ENCODE data around the gene GPN2.
"Not testable (repeated sequence)": the region's sequence is repeated elsewhere in the genome, so short reads cannot be mapped to it uniquely, and the experiment has no call there.

The GPN2 gene

DNA sequence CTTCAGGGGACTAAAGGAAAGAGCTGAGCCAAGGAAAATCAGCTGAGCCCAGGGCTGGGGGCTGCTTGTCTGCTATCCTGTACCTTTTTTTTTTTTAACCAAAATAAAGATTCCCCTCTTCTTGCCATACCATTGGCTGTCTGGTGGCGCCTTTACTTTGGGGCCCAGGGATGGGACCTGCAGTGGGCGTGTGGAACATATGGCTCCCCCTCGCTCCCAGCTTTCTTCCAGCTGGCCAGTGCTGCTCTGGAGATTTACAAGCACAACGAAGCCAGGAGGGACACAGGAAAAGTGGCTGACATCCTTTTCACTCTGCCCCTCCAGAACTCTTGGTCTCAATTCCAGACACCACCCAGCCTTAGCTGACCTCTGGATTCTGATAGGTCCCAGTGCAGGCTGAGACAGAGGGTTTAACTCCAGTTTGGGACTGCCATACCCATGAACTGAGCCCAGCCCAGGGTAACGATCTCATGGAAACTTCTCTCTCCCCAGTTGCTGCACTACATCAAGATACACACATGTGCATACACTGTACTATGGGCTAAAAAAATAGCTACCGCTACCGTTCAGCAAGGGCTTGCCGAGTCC lies 32.5 kb downstream of the GPN2 start:
- DNase-seq (ENCODE audit: low spot score): no peak

DNA sequence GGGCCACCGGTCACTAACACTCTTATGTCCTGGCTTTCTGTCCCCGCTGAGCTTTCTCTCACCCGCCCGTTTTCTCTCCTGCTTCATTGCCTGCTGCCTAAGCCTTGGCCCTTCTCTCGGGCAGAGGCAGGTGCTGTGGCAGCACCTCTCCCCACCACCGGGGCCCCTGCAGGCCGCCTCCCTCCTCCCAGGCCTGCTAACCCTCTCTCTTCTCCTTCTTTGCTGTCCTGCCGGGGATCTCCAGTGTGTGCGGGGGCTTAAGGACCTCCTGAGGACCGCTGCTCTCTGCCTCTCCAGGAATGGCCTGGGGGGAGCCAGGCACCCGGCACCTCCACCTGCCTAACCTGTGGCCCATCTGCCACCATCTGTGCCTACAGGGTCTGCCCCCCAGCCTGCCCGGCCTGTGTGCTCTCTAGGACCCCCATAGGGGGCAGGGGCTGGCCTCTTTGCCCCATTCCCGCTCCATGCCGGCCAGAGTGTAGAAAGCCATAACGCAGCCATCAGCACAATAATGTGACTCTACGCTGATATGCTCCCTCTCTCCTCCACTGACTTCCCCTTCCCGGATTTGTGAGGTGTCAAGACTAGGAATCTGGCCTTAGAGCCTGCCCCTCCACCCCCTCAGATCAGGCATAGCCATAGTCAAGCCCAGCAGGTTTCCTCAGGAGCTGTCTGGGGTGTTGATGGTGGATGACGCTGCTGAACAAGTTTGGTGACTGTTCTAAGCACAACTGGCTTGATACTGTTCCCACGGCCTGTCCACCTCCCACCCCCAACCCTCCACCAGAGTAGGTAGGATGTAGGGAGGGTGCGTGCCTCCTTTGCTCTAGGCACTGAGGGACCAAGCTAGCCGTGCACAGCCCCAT lies 33.2 kb downstream of the GPN2 start:
- DNase-seq (ENCODE audit: low spot score): no peak

- no peak for DNase-seq (ENCODE audit: low spot score)
Observed at GRCh38 chr1:26856181-26856580, 33.9 kb downstream of the GPN2 start.

GRCh38 chr1:26855636-26856035 lies 34.4 kb downstream of the GPN2 start:
- no peak for DNase-seq (ENCODE audit: low spot score)

DNA sequence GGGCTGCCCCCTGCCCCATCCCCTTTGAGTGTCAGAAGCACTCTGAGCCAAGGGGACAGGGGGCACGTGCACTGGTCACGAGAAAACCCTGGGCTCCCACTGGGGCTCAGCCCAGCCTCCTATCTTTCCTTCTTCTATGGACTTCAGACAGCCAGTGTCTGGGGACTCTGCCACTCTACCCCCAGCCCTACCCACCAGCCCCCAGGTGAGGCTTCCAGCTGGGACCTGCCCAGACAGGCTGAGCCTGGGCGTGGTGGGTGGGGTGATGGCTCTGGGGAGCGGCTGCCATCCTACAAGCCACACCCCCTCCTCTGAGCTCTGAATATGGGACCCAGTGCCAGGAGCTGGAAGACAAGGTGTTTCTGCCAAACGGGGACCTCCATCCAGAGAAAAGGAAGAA lies 35.2 kb downstream of the GPN2 start:
- no peak for DNase-seq (ENCODE audit: low spot score)

GRCh38 chr1:26853600-26853999 lies 36.5 kb downstream of the GPN2 start:
- DNase-seq (ENCODE audit: low spot score): no peak

- peak; percentile 74 for DNase-seq (ENCODE audit: low spot score)
Observed at GRCh38 chr1:26853156-26853555, 36.9 kb downstream of the GPN2 start.

DNA sequence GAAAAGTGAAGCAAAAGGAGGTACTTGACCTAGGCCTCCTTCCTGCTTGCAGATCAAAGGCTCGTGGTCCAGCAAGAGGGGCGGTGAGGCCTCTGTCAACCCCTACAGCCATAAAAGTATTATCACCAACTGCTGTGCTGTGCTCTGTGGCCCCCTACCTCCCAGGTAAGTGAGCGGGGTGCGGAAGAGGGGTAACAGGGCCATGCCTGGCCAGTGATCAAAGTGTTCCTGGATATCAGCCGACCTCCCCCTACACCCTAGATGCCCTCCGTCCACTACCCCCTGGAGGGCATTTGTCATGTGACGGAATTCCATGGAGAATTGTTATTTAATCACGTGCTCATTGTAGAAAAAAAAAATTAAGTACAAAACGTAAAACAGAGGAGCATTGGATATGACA lies 37.4 kb downstream of the GPN2 start:
- no peak for DNase-seq (ENCODE audit: low spot score)

DNA sequence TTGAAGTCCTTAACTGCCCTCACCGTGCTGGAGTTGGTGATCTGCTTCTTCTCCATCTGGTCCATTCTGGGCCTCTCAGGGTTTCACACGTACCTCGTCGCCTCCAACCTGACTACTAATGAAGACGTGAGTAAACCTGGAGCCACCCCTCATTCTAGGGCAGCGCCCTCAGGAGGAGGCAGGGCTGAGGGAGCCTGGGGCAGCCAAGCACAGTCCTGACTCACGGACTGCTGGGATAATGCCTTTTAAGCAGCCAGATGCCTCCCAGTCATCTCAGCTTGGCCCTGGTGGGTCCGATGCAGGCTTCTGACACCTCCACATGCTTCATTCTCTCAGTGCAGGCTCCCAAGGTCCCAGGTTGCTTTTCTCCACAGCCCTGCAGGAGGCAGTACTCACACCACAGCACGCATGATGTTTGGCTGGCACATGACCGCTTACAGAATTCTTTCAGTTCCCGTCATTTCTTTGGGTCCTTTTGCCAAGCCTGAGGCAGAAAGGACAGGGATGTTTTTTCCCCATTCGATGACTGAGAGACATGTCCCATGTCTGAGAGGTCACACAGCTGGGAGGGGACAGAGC lies 38.9 kb downstream of the GPN2 start:
- no peak for DNase-seq (ENCODE audit: low spot score)

DNA sequence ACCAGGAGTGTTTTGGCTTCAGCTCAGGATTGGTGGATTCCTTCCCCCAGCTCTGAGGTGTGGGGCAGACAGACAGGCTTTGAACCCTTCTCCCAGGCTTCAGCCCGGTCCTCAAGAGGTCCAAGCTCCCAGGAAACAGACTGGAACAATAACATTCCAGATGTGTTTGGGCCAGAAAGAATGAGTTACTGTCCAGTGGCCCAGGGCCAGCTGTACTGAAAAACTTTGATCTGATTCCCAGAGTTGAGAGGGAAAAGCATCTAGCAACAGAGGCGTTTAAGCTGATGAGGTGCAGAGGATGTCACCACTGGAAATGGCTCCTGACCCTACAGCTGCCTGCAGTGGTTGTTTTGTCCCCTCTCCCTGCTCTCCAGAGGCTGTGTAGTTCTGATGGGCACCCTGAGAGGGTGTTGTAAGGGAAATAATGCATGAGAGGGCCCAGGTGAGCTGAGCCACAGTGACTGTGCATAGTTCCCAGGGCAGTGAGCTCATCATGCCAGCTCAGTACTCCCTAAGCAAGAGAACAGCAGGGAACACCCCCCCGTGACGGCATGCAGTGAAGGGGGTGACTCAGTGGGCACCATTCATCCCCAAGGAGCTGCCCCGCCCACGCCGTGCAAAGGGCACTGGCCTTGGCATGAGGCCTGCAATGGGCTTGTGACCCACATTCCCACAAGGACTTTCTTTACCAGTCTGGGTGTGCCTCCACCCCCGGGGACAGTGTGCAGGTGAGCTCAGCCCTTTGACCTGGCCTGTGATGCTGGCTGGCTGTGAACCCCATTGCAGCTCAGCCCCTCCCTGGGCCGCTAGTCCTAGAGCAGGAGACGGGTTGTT lies 40.9 kb downstream of the GPN2 start:
- no peak for DNase-seq (ENCODE audit: low spot score)

DNA sequence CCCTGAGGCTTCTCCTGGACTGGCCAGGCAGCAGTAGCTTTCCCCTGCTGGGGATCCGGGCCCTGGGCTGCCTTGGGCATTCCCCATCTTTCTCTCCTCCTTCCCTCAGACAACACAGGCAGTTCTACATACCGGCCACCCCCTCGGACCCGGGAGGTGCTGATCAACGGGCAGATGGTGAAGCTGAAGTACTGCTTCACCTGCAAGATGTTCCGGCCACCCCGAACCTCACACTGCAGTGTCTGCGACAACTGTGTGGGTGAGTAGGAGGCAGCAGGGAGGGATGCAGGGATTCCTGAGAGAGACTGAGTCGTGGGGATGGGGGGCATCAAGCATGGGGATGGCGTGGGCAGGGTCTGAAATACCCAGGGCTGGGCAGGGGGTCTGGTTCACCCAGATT lies 41.6 kb downstream of the GPN2 start:
- no peak for DNase-seq (ENCODE audit: low spot score)

- DNase-seq (ENCODE audit: low spot score): not testable (repeated sequence)
Observed at GRCh38 chr1:26847826-26848225, 42.3 kb downstream of the GPN2 start.

GRCh38 chr1:26844424-26845196 lies 45.5 kb downstream of the GPN2 start:
- DNase-seq (ENCODE audit: low spot score): no peak

- no peak for DNase-seq (ENCODE audit: low spot score)
Observed at GRCh38 chr1:26839779-26840178, 50.3 kb downstream of the GPN2 start.

- DNase-seq (ENCODE audit: low spot score): no peak
Observed at GRCh38 chr1:26839339-26839722, 50.8 kb downstream of the GPN2 start.

DNA sequence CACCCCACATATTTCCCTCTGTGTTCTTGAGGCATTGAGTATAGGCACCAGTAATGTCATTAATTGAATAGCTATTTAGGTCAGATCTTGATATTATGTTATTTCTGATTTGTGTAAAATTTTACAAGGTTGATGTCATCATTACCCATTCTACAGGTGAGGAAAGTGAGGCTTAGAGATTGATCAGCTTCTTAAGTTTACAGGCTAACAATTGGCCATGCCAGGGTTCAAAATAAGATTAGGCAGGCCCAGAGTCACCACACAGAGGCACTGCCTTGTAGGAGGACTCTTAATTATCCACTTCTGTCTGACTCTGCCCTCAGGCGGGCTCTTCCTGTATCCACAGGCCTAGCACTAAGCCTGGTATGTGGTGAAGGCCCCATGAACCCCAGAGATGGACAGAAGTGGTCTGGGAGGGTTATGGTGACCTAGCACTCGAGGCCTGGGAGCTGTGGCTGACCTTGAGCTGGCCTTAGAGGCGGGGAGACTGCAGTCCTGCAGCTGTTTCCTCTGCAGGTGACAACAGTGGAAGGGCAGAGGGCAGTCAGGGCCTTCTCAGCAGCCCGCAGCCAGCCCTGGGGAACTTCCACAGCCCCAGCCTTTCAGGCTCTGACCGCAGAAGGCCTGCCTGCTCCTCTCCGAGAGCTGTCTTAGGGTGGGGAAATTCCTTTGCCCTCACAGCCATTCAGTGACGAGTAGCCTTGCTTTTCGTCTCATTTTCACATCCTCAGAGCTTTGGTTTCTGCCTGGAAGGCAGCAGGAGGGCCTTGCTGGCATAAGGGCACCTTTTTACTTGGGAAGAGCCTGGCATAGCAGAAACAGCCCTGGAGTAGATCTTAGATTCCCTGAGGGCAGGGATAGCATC lies 51.4 kb downstream of the GPN2 start:
- DNase-seq (ENCODE audit: low spot score): peak; percentile 61

DNA sequence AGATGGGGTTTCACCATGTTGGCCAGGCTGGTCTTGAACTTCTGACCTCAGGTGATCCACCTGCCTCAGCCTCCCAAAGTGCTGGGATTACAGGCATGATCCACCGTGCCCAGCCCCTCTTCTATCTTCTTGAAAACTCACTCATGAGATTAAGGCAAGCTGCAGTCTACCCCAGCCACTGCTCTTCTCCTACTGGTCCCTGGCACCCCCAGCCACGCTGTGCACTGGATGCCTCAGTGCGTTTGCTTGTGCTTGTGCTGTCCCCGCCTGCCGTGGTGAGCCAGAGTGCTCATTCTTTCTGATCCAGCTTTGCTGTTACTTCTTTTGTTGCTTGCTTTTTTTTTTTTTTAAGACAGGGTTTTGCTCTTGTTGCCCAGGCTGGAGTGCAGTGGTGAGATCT lies 52.4 kb downstream of the GPN2 start:
- DNase-seq (ENCODE audit: low spot score): not testable (repeated sequence)

GRCh38 chr1:26833432-26834405 lies 56.4 kb downstream of the GPN2 start:
- peak; percentile 91 for DNase-seq (ENCODE audit: low spot score)

GRCh38 chr1:26832249-26832960 lies 57.7 kb downstream of the GPN2 start:
- DNase-seq (ENCODE audit: low spot score): no peak
